ENCODE results near the gene SMG9.

SMG9 gene

GRCh38 chr19:43754503-43755255 lies at the start of gene SMG9:
TSS of gene SMG9 (minus strand) at chr19:43754962. CDS start at chr19:43750741, 4,221 bp downstream.
- Histone ChIP-seq H3K4me3 (ENCODE audit: low read length) (peak within 1 kb of the TSS; percentile 93), H3K36me3 (ENCODE audit: control insufficient read depth, low read length) (peaks cover 50% of the 10 kb centered on the region), H3K4me2 (ENCODE audit: low read length) (peak within 1 kb of the TSS; percentile 95), H3K9me2 (replicated peaks; ENCODE audit: control insufficient read depth, low read length) (no peaks in the 10 kb centered on the region), H3K27ac (ENCODE audit: low read depth, low read length) (peak within 1 kb of the TSS; percentile 97), H3K79me2 (ENCODE audit: control insufficient read depth, low read length) (peaks cover 57% of the 10 kb centered on the region), H3K4me1 (ENCODE audit: control insufficient read depth, low read length) (peaks cover 66% of the 10 kb centered on the region), H3F3A (ENCODE audit: control insufficient read depth, insufficient read depth) (peaks cover 40% of the 10 kb centered on the region), H3K9me3 (ENCODE audit: control insufficient read depth, insufficient read depth, low read length) (no peaks in the 10 kb centered on the region), H4K20me1 (ENCODE audit: control insufficient read depth, insufficient read depth, low read depth, low read length) (no peaks in the 10 kb centered on the region), H3K27me3 (ENCODE audit: control insufficient read depth, low read length) (no peaks in the 10 kb centered on the region)
- TF ChIP-seq EZH2phosphoT487 (IDR thresholded peaks at IDR 0.05; ENCODE audit: borderline replicate concordance, low read length) = no peak
- TF ChIP-seq, protein P1, sequence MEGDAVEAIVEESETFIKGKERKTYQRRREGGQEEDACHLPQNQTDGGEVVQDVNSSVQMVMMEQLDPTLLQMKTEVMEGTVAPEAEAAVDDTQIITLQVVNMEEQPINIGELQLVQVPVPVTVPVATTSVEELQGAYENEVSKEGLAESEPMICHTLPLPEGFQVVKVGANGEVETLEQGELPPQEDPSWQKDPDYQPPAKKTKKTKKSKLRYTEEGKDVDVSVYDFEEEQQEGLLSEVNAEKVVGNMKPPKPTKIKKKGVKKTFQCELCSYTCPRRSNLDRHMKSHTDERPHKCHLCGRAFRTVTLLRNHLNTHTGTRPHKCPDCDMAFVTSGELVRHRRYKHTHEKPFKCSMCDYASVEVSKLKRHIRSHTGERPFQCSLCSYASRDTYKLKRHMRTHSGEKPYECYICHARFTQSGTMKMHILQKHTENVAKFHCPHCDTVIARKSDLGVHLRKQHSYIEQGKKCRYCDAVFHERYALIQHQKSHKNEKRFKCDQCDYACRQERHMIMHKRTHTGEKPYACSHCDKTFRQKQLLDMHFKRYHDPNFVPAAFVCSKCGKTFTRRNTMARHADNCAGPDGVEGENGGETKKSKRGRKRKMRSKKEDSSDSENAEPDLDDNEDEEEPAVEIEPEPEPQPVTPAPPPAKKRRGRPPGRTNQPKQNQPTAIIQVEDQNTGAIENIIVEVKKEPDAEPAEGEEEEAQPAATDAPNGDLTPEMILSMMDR (IDR thresholded peaks at IDR 0.05; ENCODE audit: low read depth, low read length, poor library complexity, severe bottlenecking) = no peak

DNA sequence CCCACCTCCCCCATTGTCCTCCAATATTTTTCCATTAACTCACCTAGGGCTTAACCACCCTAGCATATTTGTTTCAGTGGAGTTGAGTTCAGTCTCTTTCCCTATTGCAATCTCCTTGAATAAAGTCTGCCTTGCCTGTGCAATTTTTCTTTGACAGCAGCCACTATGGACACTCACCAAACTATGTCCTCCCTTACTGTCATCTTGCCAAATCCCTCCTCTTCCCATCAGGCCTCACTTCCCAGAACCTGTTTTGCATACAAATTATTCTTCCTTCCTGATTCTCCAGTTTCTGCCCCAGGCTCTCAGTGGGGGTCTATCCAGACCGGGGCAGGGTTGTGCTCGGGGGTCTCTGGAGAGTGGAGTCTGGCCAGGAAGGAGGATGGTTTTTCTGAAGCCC lies 49.7 kb upstream of the SMG9 start:
- H3K36me3 ChIP-seq (ENCODE audit: control insufficient read depth, low read length) = no peaks in the 10 kb centered on the region
- no peak overlapping the region for H3K27ac ChIP-seq (ENCODE audit: low read depth, low read length)
- no peak overlapping the region for H3K4me2 ChIP-seq (ENCODE audit: low read length)
- H3K9me3 ChIP-seq (ENCODE audit: control insufficient read depth, insufficient read depth, low read length) = no peaks in the 10 kb centered on the region
- no peaks in the 10 kb centered on the region for H4K20me1 ChIP-seq (ENCODE audit: control insufficient read depth, insufficient read depth, low read depth, low read length)
- no peaks in the 10 kb centered on the region for H3K9me2 ChIP-seq (replicated peaks; ENCODE audit: control insufficient read depth, low read length)
- no peaks in the 10 kb centered on the region for H3K4me1 ChIP-seq (ENCODE audit: control insufficient read depth, low read length)
- no peaks in the 10 kb centered on the region for H3K79me2 ChIP-seq (ENCODE audit: control insufficient read depth, low read length)
- 0 out of 2 replicates have a peak, but pooled peaks cover 2% of the 10 kb centered on the region for H3K27me3 ChIP-seq (ENCODE audit: control insufficient read depth, low read length)
- TF ChIP-seq, protein P1 (IDR thresholded peaks at IDR 0.05; ENCODE audit: low read depth, low read length, poor library complexity, severe bottlenecking) = no peak
- TF ChIP-seq EZH2phosphoT487 (IDR thresholded peaks at IDR 0.05; ENCODE audit: borderline replicate concordance, low read length) = no peak
- H3F3A ChIP-seq (ENCODE audit: control insufficient read depth, insufficient read depth) = no peaks in the 10 kb centered on the region
- no peak overlapping the region for H3K4me3 ChIP-seq (ENCODE audit: low read length)

DNA sequence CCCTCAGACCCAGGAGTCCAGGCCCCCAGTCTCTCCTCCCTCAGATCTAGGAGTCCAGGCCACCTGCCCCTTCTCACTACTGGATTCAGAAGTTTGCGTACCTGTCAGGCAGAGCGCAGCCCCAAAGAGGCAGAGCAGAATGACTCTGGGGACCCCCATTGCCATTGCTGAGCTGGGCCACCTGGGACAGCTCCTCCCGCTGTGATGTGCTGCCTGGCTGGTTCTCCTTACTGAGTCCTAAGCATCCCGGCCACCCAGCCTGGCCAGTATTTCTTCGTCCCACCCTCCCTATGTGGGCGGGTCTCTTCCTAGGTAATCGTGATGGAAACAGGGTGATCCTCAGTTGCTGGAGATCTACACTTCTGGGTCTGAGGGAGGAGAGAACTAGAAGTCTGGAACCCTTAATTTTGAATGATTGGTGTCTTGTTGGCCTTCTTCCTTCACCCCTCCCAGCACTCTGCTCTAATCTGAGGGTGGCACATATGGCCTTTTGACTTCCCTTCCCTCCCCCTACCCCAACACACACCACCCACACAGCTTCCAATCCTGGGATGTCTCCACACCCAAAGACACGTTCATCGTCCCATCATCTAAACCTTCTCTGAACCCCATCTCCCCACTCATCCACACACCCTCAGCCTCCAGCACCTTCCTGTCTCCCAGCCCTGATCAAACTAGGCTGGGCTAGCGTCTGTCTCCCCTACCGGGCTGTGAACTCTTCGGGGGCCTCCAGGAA lies 47.6 kb upstream of the SMG9 start, which contains the start of gene LYPD5:
TSS of gene LYPD5 (minus strand) at position 232 of the 736 bp plus-strand sequence. CDS start at position 165, 67 bp downstream.
- H3K9me2 ChIP-seq (replicated peaks; ENCODE audit: control insufficient read depth, low read length) = no peaks in the 10 kb centered on the region
- no peaks in the 10 kb centered on the region for H3F3A ChIP-seq (ENCODE audit: control insufficient read depth, insufficient read depth)
- no peaks in the 10 kb centered on the region for H3K4me1 ChIP-seq (ENCODE audit: control insufficient read depth, low read length)
- H3K9me3 ChIP-seq (ENCODE audit: control insufficient read depth, insufficient read depth, low read length) = no peaks in the 10 kb centered on the region
- TF ChIP-seq, protein P1 (IDR thresholded peaks at IDR 0.05; ENCODE audit: low read depth, low read length, poor library complexity, severe bottlenecking) = no peak
- no peak within 1 kb of the TSS for H3K27ac ChIP-seq (ENCODE audit: low read depth, low read length)
- peaks cover 5% of the 10 kb centered on the region; the same call in 1 of the 2 replicates for H3K27me3 ChIP-seq (ENCODE audit: control insufficient read depth, low read length)
- no peaks in the 10 kb centered on the region for H3K36me3 ChIP-seq (ENCODE audit: control insufficient read depth, low read length)
- no peaks in the 10 kb centered on the region for H4K20me1 ChIP-seq (ENCODE audit: control insufficient read depth, insufficient read depth, low read depth, low read length)
- H3K79me2 ChIP-seq (ENCODE audit: control insufficient read depth, low read length) = no peaks in the 10 kb centered on the region
- no peak within 1 kb of the TSS for H3K4me2 ChIP-seq (ENCODE audit: low read length)
- no peak within 1 kb of the TSS for H3K4me3 ChIP-seq (ENCODE audit: low read length)
